Large intestine (tissue), 3 donors: ENCODE data around the gene GARIN5A. TPM values are rescaled to one million over a fixed set of nuclear protein-coding genes. Genes with fewer than 3 reads are reported as not detected.
A peak's percentile ranks its signal among the peaks of the same experiment; 100 is the strongest.

Experiments
- DNase-seq, 2 donors: peaks; one replicate each; pipeline versions ENCODE4 v3.0.0 to v3.0.0-alpha.2; 2013
- H3K27ac ChIP-seq: one replicate; pipeline ENCODE4 v1.5.1; 2013; ENCODE audit warnings: low read length
- H3K27me3 ChIP-seq: 2 replicates; pipeline ENCODE4 v1.6.1; 2013; ENCODE audit warnings: low read length; ENCODE audit not compliant: control insufficient read depth, insufficient read depth
- H3K36me3 ChIP-seq: 2 replicates; pipeline ENCODE4 v1.6.1; 2013; ENCODE audit warnings: low read length; ENCODE audit not compliant: control insufficient read depth, insufficient read depth
- H3K4me1 ChIP-seq: one replicate; pipeline ENCODE4 v1.6.1; 2013; ENCODE audit warnings: low read length; ENCODE audit not compliant: control insufficient read depth, insufficient read depth
- H3K4me3 ChIP-seq: one replicate; pipeline ENCODE4 v1.5.1; 2013; ENCODE audit warnings: low read length
- H3K9me3 ChIP-seq: one replicate; pipeline ENCODE4 v1.6.1; 2013; ENCODE audit warnings: mild to moderate bottlenecking, low read depth, low read length, moderate library complexity; ENCODE audit not compliant: control insufficient read depth
- WGBS: methylation state at CpG from one replicate; pipeline ENCODE4 v1.1.5; 2013; ENCODE audit warnings: low lambda C conversion rate; ENCODE audit not compliant: insufficient coverage; 5-methylcytosine and 5-hydroxymethylcytosine counted together
- polyA plus RNA-seq: library from polyadenylated mRNA; unstranded; fragments of 120-200 nt; gene quantifications from one replicate; pipeline ENCODE4 v1.2.1, GENCODE V29; 2013

The GARIN5A gene
- polyA plus RNA-seq, 1 donor, result 2.7 TPM

- H3K27me3 ChIP-seq, result peaks cover 29% of the 10 kb centered on the region
- H3K27ac ChIP-seq, result no peak overlapping the region
- H3K4me1 ChIP-seq, result peaks cover 5% of the 10 kb centered on the region
- DNase-seq, result peak; percentile 26 to 49
- H3K4me3 ChIP-seq, result no peak overlapping the region
- H3K9me3 ChIP-seq, result no peaks in the 10 kb centered on the region
- H3K36me3 ChIP-seq, result no peaks in the 10 kb centered on the region
- no CpG with 5 or more reads among the region's 28 CpGs for WGBS
These were observed 15.4 kb downstream of the GARIN5A start for GRCh38 chr19:50461066-50461875.

- H3K9me3 ChIP-seq, result no peaks in the 10 kb centered on the region
- WGBS, result 52% methylated on average over 5 of the region's 13 CpGs
- DNase-seq, result no peak
- H3K27ac ChIP-seq, result no peak overlapping the region
- no peaks in the 10 kb centered on the region for H3K36me3 ChIP-seq
- no peak overlapping the region for H3K4me3 ChIP-seq
- peaks cover 29% of the 10 kb centered on the region for H3K27me3 ChIP-seq
- peaks cover 5% of the 10 kb centered on the region for H3K4me1 ChIP-seq
These were observed 16.4 kb downstream of the GARIN5A start for GRCh38 chr19:50460161-50460765.

- Histone ChIP-seq H3K4me3 (no peak overlapping the region), H3K4me1 (peaks cover 3% of the 10 kb centered on the region), H3K9me3 (no peaks in the 10 kb centered on the region), H3K27ac (no peak overlapping the region), H3K27me3 (peaks cover 29% of the 10 kb centered on the region), H3K36me3 (no peaks in the 10 kb centered on the region)
- no peak for DNase-seq
- WGBS, result no CpG with 5 or more reads among the region's 1 CpG
These were observed 17.0 kb downstream of the GARIN5A start for GRCh38 chr19:50459638-50460037.

GRCh38 chr19:50459067-50459456 is 17.6 kb downstream of the GARIN5A start:
- Histone ChIP-seq H3K9me3 (no peaks in the 10 kb centered on the region), H3K27ac (no peak overlapping the region), H3K4me3 (no peak overlapping the region), H3K36me3 (no peaks in the 10 kb centered on the region), H3K27me3 (peaks cover 29% of the 10 kb centered on the region), H3K4me1 (no peaks in the 10 kb centered on the region)
- no CpG with 5 or more reads among the region's 32 CpGs for WGBS
- DNase-seq, result no peak

GRCh38 chr19:50458396-50459066 is 18.1 kb downstream of the GARIN5A start:
- no peak for DNase-seq
- Histone ChIP-seq H3K27ac (no peak overlapping the region), H3K9me3 (no peaks in the 10 kb centered on the region), H3K4me3 (no peak overlapping the region), H3K36me3 (no peaks in the 10 kb centered on the region), H3K4me1 (no peaks in the 10 kb centered on the region), H3K27me3 (peaks cover 29% of the 10 kb centered on the region)
- WGBS, result no CpG with 5 or more reads among the region's 50 CpGs

- Histone ChIP-seq H3K36me3 (no peaks in the 10 kb centered on the region), H3K4me1 (no peaks in the 10 kb centered on the region), H3K4me3 (no peak overlapping the region), H3K27ac (no peak overlapping the region), H3K9me3 (no peaks in the 10 kb centered on the region), H3K27me3 (peaks cover 29% of the 10 kb centered on the region)
- no peak for DNase-seq
- WGBS, result no CpG with 5 or more reads among the region's 5 CpGs
These were observed 19.3 kb downstream of the GARIN5A start for GRCh38 chr19:50457300-50457699.

GRCh38 chr19:50455992-50456391 is 20.7 kb downstream of the GARIN5A start:
- Histone ChIP-seq H3K9me3 (no peaks in the 10 kb centered on the region), H3K27ac (no peak overlapping the region), H3K4me1 (no peaks in the 10 kb centered on the region), H3K27me3 (peaks cover 30% of the 10 kb centered on the region), H3K4me3 (no peak overlapping the region), H3K36me3 (no peaks in the 10 kb centered on the region)
- DNase-seq, result no peak
- WGBS, result 90% methylated on average over 2 of the region's 2 CpGs

- Histone ChIP-seq H3K4me3 (no peak overlapping the region), H3K36me3 (no peaks in the 10 kb centered on the region), H3K9me3 (no peaks in the 10 kb centered on the region), H3K27me3 (peaks cover 13% of the 10 kb centered on the region), H3K4me1 (no peaks in the 10 kb centered on the region), H3K27ac (no peak overlapping the region)
- DNase-seq, result no peak
- WGBS, result no CpG with 5 or more reads among the region's 3 CpGs
These were observed 23.4 kb downstream of the GARIN5A start for GRCh38 chr19:50453243-50453642.

- Histone ChIP-seq H3K4me1 (no peaks in the 10 kb centered on the region), H3K36me3 (no peaks in the 10 kb centered on the region), H3K9me3 (no peaks in the 10 kb centered on the region), H3K27ac (no peak overlapping the region), H3K4me3 (no peak overlapping the region), H3K27me3 (peaks cover 6% of the 10 kb centered on the region)
- WGBS, result no CpG with 5 or more reads among the region's 13 CpGs
- no peak for DNase-seq
These were observed 25.5 kb downstream of the GARIN5A start for GRCh38 chr19:50451223-50451534.

GRCh38 chr19:50450369-50451222 is 26.1 kb downstream of the GARIN5A start:
- Histone ChIP-seq H3K27me3 (peaks cover 6% of the 10 kb centered on the region), H3K36me3 (no peaks in the 10 kb centered on the region), H3K4me3 (no peak overlapping the region), H3K9me3 (no peaks in the 10 kb centered on the region), H3K27ac (no peak overlapping the region), H3K4me1 (no peaks in the 10 kb centered on the region)
- WGBS, result no CpG with 5 or more reads among the region's 30 CpGs
- DNase-seq, result no peak
